Fibroblast of the conjunctiva (primary cell): ENCODE results near the gene CELA2A.
"Not testable (repeated sequence)": the region's sequence is repeated elsewhere in the genome, so short reads cannot be mapped to it uniquely, and the experiment has no call there.

Source experiments
- DNase-seq: peaks from one replicate; pipeline ENCODE4 v3.0.0-alpha.2; 2010; ENCODE audit warnings: low read depth

CELA2A gene

GRCh38 chr1:15468145-15468544 lies 11.6 kb downstream of the CELA2A start:
- no peak for DNase-seq

- DNase-seq: no peak
Observed at GRCh38 chr1:15469361-15469760, 12.8 kb downstream of the CELA2A start.

GRCh38 chr1:15469821-15470448 lies 13.4 kb downstream of the CELA2A start:
- DNase-seq: not testable (repeated sequence)

- not testable (repeated sequence) for DNase-seq
Observed at GRCh38 chr1:15471067-15471466, 14.5 kb downstream of the CELA2A start.

- DNase-seq: not testable (repeated sequence)
Observed at GRCh38 chr1:15471723-15472122, 15.2 kb downstream of the CELA2A start.

GRCh38 chr1:15472587-15472986 lies 16.1 kb downstream of the CELA2A start:
- no peak for DNase-seq

GRCh38 chr1:15475752-15476314 lies 19.3 kb downstream of the CELA2A start, which contains the start of gene CELA2B:
Gene CELA2B (plus strand): TSS chr1:15476104. CDS start chr1:15476126, 22 bp downstream.
- no peak for DNase-seq

- DNase-seq: no peak
Observed at GRCh38 chr1:15476927-15477326, 20.4 kb downstream of the CELA2A start.

- no peak for DNase-seq
Observed at GRCh38 chr1:15477646-15478212, 21.2 kb downstream of the CELA2A start.

GRCh38 chr1:15479654-15480347 lies 23.3 kb downstream of the CELA2A start:
- DNase-seq: no peak

- not testable (repeated sequence) for DNase-seq
Observed at GRCh38 chr1:15482455-15482854, 25.9 kb downstream of the CELA2A start.

- not testable (repeated sequence) for DNase-seq
Observed at GRCh38 chr1:15482983-15483543, 26.5 kb downstream of the CELA2A start.

GRCh38 chr1:15483971-15484370 lies 27.4 kb downstream of the CELA2A start:
- no peak for DNase-seq

- DNase-seq: not testable (repeated sequence)
Observed at GRCh38 chr1:15484443-15484842, 27.9 kb downstream of the CELA2A start.

- no peak for DNase-seq
Observed at GRCh38 chr1:15485636-15486035, 29.1 kb downstream of the CELA2A start.

- DNase-seq: not testable (repeated sequence)
Observed at GRCh38 chr1:15486844-15487610, 30.5 kb downstream of the CELA2A start.

- no peak for DNase-seq
Observed at GRCh38 chr1:15488371-15488770, 31.8 kb downstream of the CELA2A start.

- no peak for DNase-seq
Observed at GRCh38 chr1:15489052-15489736, 32.7 kb downstream of the CELA2A start.

GRCh38 chr1:15491010-15491409 lies 34.5 kb downstream of the CELA2A start:
- not testable (repeated sequence) for DNase-seq

- no peak for DNase-seq
Observed at GRCh38 chr1:15492596-15492995, 36.1 kb downstream of the CELA2A start.

GRCh38 chr1:15493869-15494390 lies 37.4 kb downstream of the CELA2A start:
- no peak for DNase-seq
